Gastrocnemius medialis (tissue), 4 donors: ENCODE measurements around the gene MAGEE1. TPM values are rescaled to one million over a fixed set of nuclear protein-coding genes. Genes with fewer than 3 reads are reported as not detected.

Source experiments
- ATAC-seq, 2 donors: fragments of 150-250 bp; one replicate each; pipeline ENCODE4 v1.9.1; 2016
- DNase-seq, 2 donors: peaks; one replicate each; pipeline ENCODE4 v3.0.0-alpha.2; 2019
- H3K27ac ChIP-seq, 4 donors: fragments of 200-600 bp; sonication (generic); 1 replicate in 1 of 4; 2 replicates in 3 of 4; pipeline ENCODE4 v1.5.1; 2016 to 2018; ENCODE audit warnings: mild to moderate bottlenecking in 2 of 4, moderate library complexity in 1 of 4
- H3K27me3 ChIP-seq, 3 donors: fragments of 200-600 bp; sonication (generic) in 2 of 3; 1 replicate in 1 of 3; 2 replicates in 2 of 3; pipeline versions ENCODE4 v1.5.1 to v1.6.0; 2016 to 2019; ENCODE audit warnings: mild to moderate bottlenecking in 1 of 3, moderate library complexity in 1 of 3
- H3K36me3 ChIP-seq, 2 donors: fragments of 200-600 bp; sonication (generic) in 1 of 2; one replicate each; pipeline ENCODE4 v1.5.1; 2017 to 2018
- H3K4me1 ChIP-seq, 2 donors: fragments of 200-600 bp; sonication (generic) in 1 of 2; one replicate each; pipeline ENCODE4 v1.5.1; 2016 to 2017; ENCODE audit warnings: mild to moderate bottlenecking in 2 of 2
- H3K4me3 ChIP-seq, 4 donors: fragments of 200-600 bp; sonication (generic) in 3 of 4; 1 replicate in 1 of 4; 2 replicates in 3 of 4; pipeline ENCODE4 v1.5.1; 2016 to 2019; ENCODE audit warnings: mild to moderate bottlenecking in 2 of 4
- H3K9me3 ChIP-seq, 3 donors: fragments of 200-600 bp; sonication (generic) in 2 of 3; 1 replicate in 1 of 3; 2 replicates in 2 of 3; pipeline ENCODE4 v1.5.1; 2016 to 2019
- CTCF ChIP-seq, 5 experiments: fragments of 450-650 bp in 3 of 5; fragments of 200-600 bp in 2 of 5; sonication (generic) in 2 of 5; IDR thresholded peaks in 4 of 5; conservative IDR thresholded peaks in 1 of 5; 1 replicate in 4 of 5; 2 replicates in 1 of 5; pipeline ENCODE4 v1.5.1; 2016 to 2019; ENCODE audit warnings: antibody characterized with exemption in 5 of 5, mild to moderate bottlenecking in 3 of 5, moderate library complexity in 3 of 5
- POLR2A ChIP-seq, 2 donors: fragments of 450-650 bp; IDR thresholded peaks; one replicate each; pipeline ENCODE4 v1.6.1; 2017; ENCODE audit warnings: antibody characterized with exemption in 2 of 2, mild to moderate bottlenecking in 2 of 2, moderate library complexity in 2 of 2
- in situ Hi-C, 4 donors: fragments of 200-750 bp; cut with MboI; loops; one replicate each; pipeline versions ENCODE4 v1.15.0 to v1.8.0; 2017; ENCODE audit warnings: low sequenced_read_pairs in 4 of 4
- intact Hi-C: fragments of 100-400 bp; cut with DNase I; formaldehyde crosslinking; loops from one replicate; pipeline ENCODE4 v1.15.1; 2023; ENCODE audit warnings: low total_unique reads
- total RNA-seq, 4 donors: library from RNA; depleted of rRNA; stranded (reverse); fragments of >200 nt; gene quantifications; one replicate each; pipeline versions ENCODE4 v1.1.0 to v1.2.3, GENCODE V29; 2016

Gene MAGEE1
- total RNA-seq, 4 donors from 2014 or later = 0.29 to 0.65 (median 0.52) TPM

- in situ Hi-C loops = no loop called here
- Histone ChIP-seq H3K27me3 (no peaks in the 10 kb centered on the region), H3K9me3 (no peaks in the 10 kb centered on the region), H3K4me1 (no peaks in the 10 kb centered on the region), H3K36me3 (no peaks in the 10 kb centered on the region), H3K4me3 (peak overlapping the region; percentile 53 to 68 (median 62)), H3K27ac (peak overlapping the region in 1 of 4 donors; percentile 57)
- DNase-seq = peak in 1 of 2 donors; percentile 9
- TF ChIP-seq CTCF (IDR thresholded peaks at IDR 0.05 in 4 of 5, conservative IDR thresholded peaks at IDR 0.05 in 1 of 5) (no peak), POLR2A (IDR thresholded peaks at IDR 0.05) (no peak)
- no peak for ATAC-seq
- intact Hi-C loops = no loop called here
These were observed 977 bp downstream of the MAGEE1 start for GRCh38 chrX:76428243-76429130.

DNA sequence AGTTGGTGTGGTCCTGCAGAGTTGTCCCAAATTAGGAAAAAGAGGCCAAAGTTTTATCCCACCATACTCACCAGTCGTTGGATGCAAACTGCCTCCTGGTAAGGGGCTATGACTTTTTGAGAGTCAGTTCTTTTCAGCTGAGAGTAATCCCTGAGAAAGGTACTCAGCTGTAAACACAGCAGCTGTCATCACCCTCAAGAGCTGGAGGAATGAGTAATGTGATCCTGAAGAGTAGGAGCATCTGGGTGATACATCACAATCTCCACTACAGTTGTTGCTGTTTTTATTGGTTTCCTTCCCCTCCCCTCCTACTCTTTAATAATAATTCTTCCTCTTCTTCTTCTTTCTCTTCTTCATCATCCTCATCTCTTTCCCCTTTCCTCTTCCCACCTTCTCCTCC is 5.7 kb downstream of the MAGEE1 start:
- in situ Hi-C loops = no loop called here
- Histone ChIP-seq H3K36me3 (no peaks in the 10 kb centered on the region), H3K4me1 (no peaks in the 10 kb centered on the region), H3K4me3 (no peak overlapping the region), H3K27me3 (no peaks in the 10 kb centered on the region), H3K9me3 (no peaks in the 10 kb centered on the region), H3K27ac (no peak overlapping the region)
- ATAC-seq (no peak), DNase-seq (no peak)
- TF ChIP-seq POLR2A (IDR thresholded peaks at IDR 0.05) (no peak), CTCF (IDR thresholded peaks at IDR 0.05 in 4 of 5, conservative IDR thresholded peaks at IDR 0.05 in 1 of 5) (no peak)
- intact Hi-C loops = no loop called here

- in situ Hi-C loops = no loop called here
- no peak overlapping the region for H3K27ac ChIP-seq
These were observed 6.7 kb downstream of the MAGEE1 start for GRCh38 chrX:76434103-76434741.

GRCh38 chrX:76439188-76439587 is 11.7 kb downstream of the MAGEE1 start:
- Histone ChIP-seq H3K4me3 (no peak overlapping the region), H3K4me1 (no peaks in the 10 kb centered on the region), H3K27ac (no peak overlapping the region), H3K36me3 (no peaks in the 10 kb centered on the region), H3K9me3 (no peaks in the 10 kb centered on the region), H3K27me3 (no peaks in the 10 kb centered on the region)
- ATAC-seq = no peak
- no peak for TF ChIP-seq CTCF (IDR thresholded peaks at IDR 0.05 in 4 of 5, conservative IDR thresholded peaks at IDR 0.05 in 1 of 5)
- no peak for TF ChIP-seq POLR2A (IDR thresholded peaks at IDR 0.05)
- intact Hi-C loops = no loop called here
- no peak for DNase-seq
- in situ Hi-C loops = no loop called here

More at GRCh38 chrX:76434103-76434741, 6.7 kb downstream of the MAGEE1 start:
- H3K9me3 ChIP-seq = no peaks in the 10 kb centered on the region
- intact Hi-C loops = no loop called here
- no peak for TF ChIP-seq POLR2A (IDR thresholded peaks at IDR 0.05)
- TF ChIP-seq CTCF (IDR thresholded peaks at IDR 0.05 in 4 of 5, conservative IDR thresholded peaks at IDR 0.05 in 1 of 5) = no peak
- no peaks in the 10 kb centered on the region for H3K4me1 ChIP-seq
- no peaks in the 10 kb centered on the region for H3K36me3 ChIP-seq
- H3K27me3 ChIP-seq = no peaks in the 10 kb centered on the region
- H3K4me3 ChIP-seq = no peak overlapping the region
- DNase-seq (no peak), ATAC-seq (no peak)
